Activated B cell treated with CpG ODN at 0.5 μM for 24 hours (primary cell): ENCODE data around the gene ASZ1. TPM values are rescaled to one million over a fixed set of nuclear protein-coding genes. Genes with fewer than 3 reads are reported as not detected.

Source experiments
- ATAC-seq: fragments of 200-7000 bp; cut with Tn5 transposase; one replicate; pipeline ENCODE4 v1.10.0; 2021; ENCODE audit warnings: low read depth, mild to moderate bottlenecking, moderate library complexity
- CTCF ChIA-PET: fragments of 350-600 bp; sonication (Branson Sonifier 250); formaldehyde crosslinking; loops from one replicate; lab custom pipeline; 2021; ENCODE audit warnings: antibody characterized with exemption; lab: Charles Lee
- POLR2A ChIA-PET: fragments of 350-600 bp; sonication (Branson Sonifier 250); formaldehyde crosslinking; loops from one replicate; lab custom pipeline; 2021; ENCODE audit warnings: antibody characterized with exemption; lab: Charles Lee
- DNase-seq: peaks from one replicate; pipeline ENCODE4 v3.0.0; 2022
- H3K27ac Mint-ChIP-seq: one replicate; pipeline ENCODE4 v1.8.0; 2020; ENCODE audit warnings: mixed read lengths
- H3K27me3 Mint-ChIP-seq: one replicate; pipeline ENCODE4 v1.8.0; 2021; ENCODE audit warnings: mixed read lengths
- H3K36me3 Mint-ChIP-seq: one replicate; pipeline ENCODE4 v1.8.0; 2021; ENCODE audit warnings: low read depth, mixed read lengths
- H3K4me1 Mint-ChIP-seq: one replicate; pipeline ENCODE4 v1.8.0; 2021; ENCODE audit warnings: mixed read lengths
- H3K4me3 Mint-ChIP-seq: one replicate; pipeline ENCODE4 v1.8.0; 2020; ENCODE audit warnings: mild to moderate bottlenecking, mixed read lengths
- H3K9me3 Mint-ChIP-seq: one replicate; pipeline ENCODE4 v1.8.0; 2020; ENCODE audit warnings: mixed read lengths
- intact Hi-C: fragments of 100-400 bp; cut with micrococcal nuclease; formaldehyde crosslinking; loops from one replicate; pipeline ENCODE4 v1.15.1; 2024
- total RNA-seq: library from RNA; stranded (reverse); gene quantifications from 2 replicates; pipeline ENCODE4 v1.2.3, GENCODE V29; 2022
- TF ChIP-seq, protein P1 (sequence below): fragments of 200-600 bp; IDR thresholded peaks from one replicate; pipeline ENCODE4 v1.8.0; 2022; ENCODE audit warnings: antibody characterized with exemption, mild to moderate bottlenecking

ASZ1 gene
- total RNA-seq, 1 donor from 2014 or later = not detected

GRCh38 chr7:117412390-117412789 is 14.9 kb downstream of the ASZ1 start:
- Mint-ChIP-seq H3K27ac (no peak overlapping the region), H3K36me3 (no peaks in the 10 kb centered on the region), H3K4me1 (no peaks in the 10 kb centered on the region), H3K4me3 (no peak overlapping the region), H3K27me3 (no peaks in the 10 kb centered on the region), H3K9me3 (no peaks in the 10 kb centered on the region)
- ChIA-PET POLR2A (no interaction called here), CTCF (no interaction called here)
- intact Hi-C loops = no loop called here
- ATAC-seq (no peak), DNase-seq (no peak)
- TF ChIP-seq, protein P1, sequence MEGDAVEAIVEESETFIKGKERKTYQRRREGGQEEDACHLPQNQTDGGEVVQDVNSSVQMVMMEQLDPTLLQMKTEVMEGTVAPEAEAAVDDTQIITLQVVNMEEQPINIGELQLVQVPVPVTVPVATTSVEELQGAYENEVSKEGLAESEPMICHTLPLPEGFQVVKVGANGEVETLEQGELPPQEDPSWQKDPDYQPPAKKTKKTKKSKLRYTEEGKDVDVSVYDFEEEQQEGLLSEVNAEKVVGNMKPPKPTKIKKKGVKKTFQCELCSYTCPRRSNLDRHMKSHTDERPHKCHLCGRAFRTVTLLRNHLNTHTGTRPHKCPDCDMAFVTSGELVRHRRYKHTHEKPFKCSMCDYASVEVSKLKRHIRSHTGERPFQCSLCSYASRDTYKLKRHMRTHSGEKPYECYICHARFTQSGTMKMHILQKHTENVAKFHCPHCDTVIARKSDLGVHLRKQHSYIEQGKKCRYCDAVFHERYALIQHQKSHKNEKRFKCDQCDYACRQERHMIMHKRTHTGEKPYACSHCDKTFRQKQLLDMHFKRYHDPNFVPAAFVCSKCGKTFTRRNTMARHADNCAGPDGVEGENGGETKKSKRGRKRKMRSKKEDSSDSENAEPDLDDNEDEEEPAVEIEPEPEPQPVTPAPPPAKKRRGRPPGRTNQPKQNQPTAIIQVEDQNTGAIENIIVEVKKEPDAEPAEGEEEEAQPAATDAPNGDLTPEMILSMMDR = no peak

DNA sequence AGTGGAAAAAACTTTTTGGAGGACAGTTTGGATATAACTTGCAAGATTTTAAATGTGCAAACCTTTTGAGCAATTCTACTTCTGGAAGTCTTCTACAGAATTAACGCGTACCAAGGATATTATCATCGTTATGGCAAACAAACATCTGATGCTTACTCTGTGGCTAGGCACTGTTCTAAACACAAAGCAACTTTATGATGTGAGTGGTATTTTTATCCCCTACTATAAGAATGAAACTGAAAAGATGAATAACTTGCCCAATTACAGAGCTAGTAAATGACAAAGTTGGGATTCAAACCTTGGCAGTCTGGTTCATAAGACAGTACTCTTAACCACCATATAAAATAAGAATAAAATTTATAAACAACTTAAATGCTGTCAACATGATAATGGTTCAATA is 15.8 kb downstream of the ASZ1 start:
- CTCF ChIA-PET = no interaction called here
- Mint-ChIP-seq H3K27ac (no peak overlapping the region), H3K9me3 (no peaks in the 10 kb centered on the region), H3K36me3 (no peaks in the 10 kb centered on the region), H3K4me1 (no peaks in the 10 kb centered on the region), H3K27me3 (no peaks in the 10 kb centered on the region), H3K4me3 (no peak overlapping the region)
- DNase-seq = no peak
- POLR2A ChIA-PET = no interaction called here
- TF ChIP-seq, protein P1 = no peak
- no peak for ATAC-seq
- intact Hi-C loops = no loop called here

DNA sequence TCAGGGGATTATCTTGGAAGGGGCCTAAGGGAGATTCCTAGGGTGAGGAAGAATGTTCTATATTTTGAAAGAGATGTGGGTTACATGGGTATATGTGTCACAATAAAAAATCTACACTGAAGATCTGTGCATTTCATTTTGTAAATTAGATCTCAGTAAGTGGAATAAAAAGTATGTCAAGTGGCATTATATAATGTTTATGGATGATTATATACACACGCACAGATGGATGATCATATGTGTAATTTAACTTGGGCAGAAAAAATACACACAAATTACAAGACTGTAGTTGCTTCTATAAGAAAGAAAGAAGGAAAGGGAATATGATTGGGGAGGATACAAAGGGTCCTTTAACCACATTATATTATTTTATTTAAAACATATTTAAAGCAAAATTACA is 18.5 kb downstream of the ASZ1 start:
- Mint-ChIP-seq H3K27ac (no peak overlapping the region), H3K27me3 (no peaks in the 10 kb centered on the region), H3K36me3 (no peaks in the 10 kb centered on the region), H3K4me1 (no peaks in the 10 kb centered on the region), H3K9me3 (no peaks in the 10 kb centered on the region), H3K4me3 (no peak overlapping the region)
- intact Hi-C loops = no loop called here
- ChIA-PET POLR2A (no interaction called here), CTCF (no interaction called here)
- DNase-seq = no peak
- no peak for ATAC-seq
- TF ChIP-seq, protein P1 = no peak

- H3K27ac Mint-ChIP-seq = no peak overlapping the region
- DNase-seq = no peak
- intact Hi-C loops = no loop called here
- no peaks in the 10 kb centered on the region for H3K27me3 Mint-ChIP-seq
- ChIA-PET CTCF (no interaction called here), POLR2A (no interaction called here)
- no peaks in the 10 kb centered on the region for H3K9me3 Mint-ChIP-seq
- H3K36me3 Mint-ChIP-seq = no peaks in the 10 kb centered on the region
- TF ChIP-seq, protein P1 = no peak
- no peak overlapping the region for H3K4me3 Mint-ChIP-seq
- H3K4me1 Mint-ChIP-seq = no peaks in the 10 kb centered on the region
- ATAC-seq = no peak
Measured at GRCh38 chr7:117405519-117405918, 21.8 kb downstream of the ASZ1 start.

DNA sequence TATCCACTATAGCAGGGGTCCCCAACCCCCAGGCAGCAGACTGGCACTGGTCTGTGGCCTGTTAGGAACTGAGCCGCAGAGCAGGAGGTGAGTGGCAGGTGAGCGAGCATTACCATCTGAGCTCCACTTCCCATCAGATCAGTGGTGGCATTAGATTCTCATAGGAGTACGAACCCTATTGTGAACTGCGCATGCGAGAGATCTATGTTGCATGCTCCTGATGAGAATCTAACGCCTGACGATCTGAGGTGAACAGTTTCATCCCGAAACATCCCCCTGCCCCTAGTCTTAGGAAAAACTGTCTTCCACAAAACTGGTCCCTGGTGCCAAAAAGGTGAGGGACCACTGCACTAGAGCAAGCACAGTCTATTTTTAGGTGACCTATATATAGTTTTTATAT is 23.6 kb downstream of the ASZ1 start:
- ATAC-seq = no peak
- intact Hi-C loops = loop anchor here (5.0 kb wide), 1 partner anchor 749 kb away; no protein-coding TSS in a partner anchor
- no peaks in the 10 kb centered on the region for H3K27me3 Mint-ChIP-seq
- no peaks in the 10 kb centered on the region for H3K36me3 Mint-ChIP-seq
- ChIA-PET CTCF (no interaction called here), POLR2A (no interaction called here)
- TF ChIP-seq, protein P1 = no peak
- H3K4me1 Mint-ChIP-seq = no peaks in the 10 kb centered on the region
- H3K4me3 Mint-ChIP-seq = no peak overlapping the region
- DNase-seq = no peak
- H3K27ac Mint-ChIP-seq = no peak overlapping the region
- H3K9me3 Mint-ChIP-seq = no peaks in the 10 kb centered on the region
